ENCODE results near the gene CAD. TPM values are rescaled to one million over a fixed set of nuclear protein-coding genes. Genes with fewer than 3 reads are reported as not detected.

Gene CAD
- total RNA-seq, 4 donors from 2014 or later, result 21.2 to 42.9 (median 36.7) TPM

DNA sequence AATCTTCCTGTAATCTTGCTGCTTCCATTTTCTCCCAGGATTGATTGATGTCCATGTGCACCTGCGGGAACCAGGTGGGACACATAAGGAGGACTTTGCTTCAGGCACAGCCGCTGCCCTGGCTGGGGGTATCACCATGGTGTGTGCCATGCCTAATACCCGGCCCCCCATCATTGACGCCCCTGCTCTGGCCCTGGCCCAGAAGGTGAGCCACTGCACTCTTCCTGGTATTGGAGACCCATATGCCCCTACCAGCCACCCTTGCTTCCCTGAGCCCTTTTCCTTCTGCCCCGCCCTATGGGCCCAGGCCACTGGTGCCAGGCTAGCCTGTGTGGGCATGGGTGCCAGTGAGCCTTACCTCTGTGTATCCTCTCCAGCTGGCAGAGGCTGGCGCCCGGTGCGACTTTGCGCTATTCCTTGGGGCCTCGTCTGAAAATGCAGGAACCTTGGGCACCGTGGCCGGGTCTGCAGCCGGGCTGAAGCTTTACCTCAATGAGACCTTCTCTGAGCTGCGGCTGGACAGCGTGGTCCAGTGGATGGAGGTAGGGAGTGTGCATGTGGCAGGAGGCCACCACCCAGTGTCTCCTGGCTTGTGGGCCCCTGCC is 20.3 kb downstream of the CAD start:
- Histone ChIP-seq H3K27ac (no peak overlapping the region), H3K9me3 (no peaks in the 10 kb centered on the region), H3K4me3 (no peak overlapping the region), H3K36me3 (peaks cover 0 to 100% (median 0%) of the 10 kb centered on the region in 3 donors), H3K4me1 (no peaks in the 10 kb centered on the region), H3K27me3 (no peaks in the 10 kb centered on the region)
- TF ChIP-seq CTCF (IDR thresholded peaks at IDR 0.05) (no peak), POLR2A (IDR thresholded peaks at IDR 0.05) (no peak)
- no peak for DNase-seq

DNA sequence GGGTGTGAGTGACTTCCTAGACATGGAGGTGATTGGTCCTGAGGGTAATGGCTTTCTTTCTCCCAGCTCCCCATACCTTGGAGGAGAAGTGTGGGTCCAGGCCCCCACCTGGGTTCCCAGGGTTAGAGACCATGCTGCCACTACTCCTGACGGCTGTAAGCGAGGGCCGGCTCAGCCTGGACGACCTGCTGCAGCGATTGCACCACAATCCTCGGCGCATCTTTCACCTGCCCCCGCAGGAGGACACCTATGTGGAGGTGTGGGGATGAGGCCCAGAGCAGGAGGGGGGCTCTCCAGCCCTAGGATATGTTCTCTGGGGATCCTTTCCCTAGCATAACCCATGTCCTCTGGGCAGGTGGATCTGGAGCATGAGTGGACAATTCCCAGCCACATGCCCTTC is 21.8 kb downstream of the CAD start:
- TF ChIP-seq CTCF (IDR thresholded peaks at IDR 0.05), result no peak
- TF ChIP-seq POLR2A (IDR thresholded peaks at IDR 0.05), result no peak
- H3K27me3 ChIP-seq, result no peaks in the 10 kb centered on the region
- H3K27ac ChIP-seq, result no peak overlapping the region
- H3K4me1 ChIP-seq, result no peaks in the 10 kb centered on the region
- DNase-seq, result no peak
- H3K36me3 ChIP-seq, result peaks cover 0 to 98% (median 0%) of the 10 kb centered on the region in 3 donors
- no peaks in the 10 kb centered on the region for H3K9me3 ChIP-seq
- no peak overlapping the region for H3K4me3 ChIP-seq

DNA sequence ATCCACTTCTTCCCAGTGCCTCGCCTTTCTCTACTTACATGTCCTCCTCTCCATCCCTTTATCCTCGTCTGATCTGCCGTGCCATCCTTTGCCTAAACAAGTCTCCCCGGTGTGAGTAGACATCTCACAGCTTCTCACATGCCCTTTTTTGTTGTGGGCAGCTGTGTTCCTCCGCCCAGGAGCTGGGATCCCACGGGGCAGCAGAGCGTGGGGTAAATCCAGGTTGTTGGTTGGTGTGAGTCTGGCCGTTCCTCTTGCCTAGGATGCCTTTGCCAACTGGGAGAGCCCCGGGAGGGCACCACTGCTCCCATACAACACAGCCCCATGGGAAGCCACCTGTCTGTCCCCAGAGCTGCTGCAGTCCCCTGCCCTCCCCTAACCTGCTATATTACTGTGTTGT is 23.2 kb downstream of the CAD start:
- no peak for DNase-seq
- H3K27ac ChIP-seq, result no peak overlapping the region
- H3K4me1 ChIP-seq, result no peaks in the 10 kb centered on the region
- no peak for TF ChIP-seq POLR2A (IDR thresholded peaks at IDR 0.05)
- no peak for TF ChIP-seq CTCF (IDR thresholded peaks at IDR 0.05)
- no peaks in the 10 kb centered on the region for H3K9me3 ChIP-seq
- H3K4me3 ChIP-seq, result no peak overlapping the region
- H3K36me3 ChIP-seq, result peaks cover 0 to 88% (median 0%) of the 10 kb centered on the region in 3 donors
- H3K27me3 ChIP-seq, result no peaks in the 10 kb centered on the region

DNA sequence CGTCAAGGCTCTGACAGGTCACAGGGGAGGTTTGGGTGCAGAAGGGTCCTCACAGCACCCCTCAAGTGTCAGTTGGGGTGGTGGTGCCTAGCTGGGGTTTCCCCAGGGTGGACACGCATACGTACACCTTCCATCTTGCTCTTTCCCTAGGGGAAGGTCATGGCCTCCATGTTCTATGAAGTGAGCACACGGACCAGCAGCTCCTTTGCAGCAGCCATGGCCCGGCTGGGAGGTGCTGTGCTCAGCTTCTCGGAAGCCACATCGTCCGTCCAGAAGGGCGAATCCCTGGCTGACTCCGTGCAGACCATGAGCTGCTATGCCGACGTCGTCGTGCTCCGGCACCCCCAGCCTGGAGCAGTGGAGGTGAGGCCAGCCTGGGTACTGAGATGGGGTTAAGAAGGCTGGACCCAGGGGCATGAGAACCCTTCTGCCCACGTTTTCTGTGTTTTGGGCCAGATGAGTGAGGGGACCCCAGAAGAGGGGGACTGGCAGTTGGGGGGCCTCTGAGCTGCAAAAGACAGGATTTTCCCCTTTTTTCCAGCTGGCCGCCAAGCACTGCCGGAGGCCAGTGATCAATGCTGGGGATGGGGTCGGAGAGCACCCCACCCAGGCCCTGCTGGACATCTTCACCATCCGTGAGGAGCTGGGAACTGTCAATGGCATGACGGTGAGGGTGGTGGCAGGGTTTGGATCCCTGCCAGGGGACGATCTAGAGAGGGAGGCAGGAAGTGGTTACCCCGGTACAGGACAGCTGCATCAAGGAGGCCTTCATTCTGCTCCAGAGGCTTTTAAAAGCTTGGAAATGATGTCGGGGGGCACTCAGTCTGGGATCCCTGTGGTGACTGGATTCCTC is 24.8 kb downstream of the CAD start:
- no peak for DNase-seq
- Histone ChIP-seq H3K4me1 (no peaks in the 10 kb centered on the region), H3K36me3 (peaks cover 0 to 73% (median 0%) of the 10 kb centered on the region in 3 donors), H3K27ac (no peak overlapping the region), H3K27me3 (no peaks in the 10 kb centered on the region), H3K4me3 (no peak overlapping the region), H3K9me3 (no peaks in the 10 kb centered on the region)
- no peak for TF ChIP-seq POLR2A (IDR thresholded peaks at IDR 0.05)
- TF ChIP-seq CTCF (IDR thresholded peaks at IDR 0.05), result no peak

DNA sequence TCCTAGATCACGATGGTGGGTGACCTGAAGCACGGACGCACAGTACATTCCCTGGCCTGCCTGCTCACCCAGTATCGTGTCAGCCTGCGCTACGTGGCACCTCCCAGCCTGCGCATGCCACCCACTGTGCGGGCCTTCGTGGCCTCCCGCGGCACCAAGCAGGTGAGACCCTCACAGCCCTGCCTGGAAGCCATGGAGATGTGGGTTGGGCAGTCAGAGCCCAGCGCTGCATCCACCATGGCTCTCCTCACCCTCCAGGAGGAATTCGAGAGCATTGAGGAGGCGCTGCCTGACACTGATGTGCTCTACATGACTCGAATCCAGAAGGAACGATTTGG is 25.4 kb downstream of the CAD start:
- no peaks in the 10 kb centered on the region for H3K27me3 ChIP-seq

More for the DNA sequence above, 25.4 kb downstream of the CAD start:
- peaks cover 0 to 67% (median 0%) of the 10 kb centered on the region in 3 donors for H3K36me3 ChIP-seq
- no peaks in the 10 kb centered on the region for H3K4me1 ChIP-seq
- H3K9me3 ChIP-seq, result no peaks in the 10 kb centered on the region
- TF ChIP-seq CTCF (IDR thresholded peaks at IDR 0.05) (no peak), POLR2A (IDR thresholded peaks at IDR 0.05) (no peak)
- H3K4me3 ChIP-seq, result no peak overlapping the region
- DNase-seq, result no peak
- H3K27ac ChIP-seq, result no peak overlapping the region

All from Peyer's patch (tissue), 4 donors.